Caco-2 (cell line): ENCODE measurements around the gene SGMS1. TPM values are rescaled to one million over a fixed set of nuclear protein-coding genes. Genes with fewer than 3 reads are reported as not detected.

Source experiments
- BruUV-seq: library from RNA; stranded (reverse); fragments of 400-500 nt; replicated peaks from 2 replicates; lab custom pipeline; 2021; lab: Mats Ljungman, UMichigan
- CTCF ChIA-PET: fragments of 300-600 bp; sonication (Branson Sonifier 250); formaldehyde crosslinking; loops from one replicate; lab custom pipeline; 2022; ENCODE audit warnings: antibody characterized with exemption; lab: Charles Lee
- POLR2A ChIA-PET: fragments of 300-600 bp; sonication (Branson Sonifier 250); formaldehyde crosslinking; loops from one replicate; lab custom pipeline; 2022; ENCODE audit warnings: antibody characterized with exemption; lab: Charles Lee
- DNase-seq, 2 experiments: peaks; one replicate each; pipeline versions ENCODE4 v3.0.0 to v3.0.0-alpha.2; 2020 to 2022
- H3K27me3 ChIP-seq: replicated peaks from 2 replicates; pipeline ENCODE4 v1.6.0; 2011; ENCODE audit warnings: low read length; ENCODE audit not compliant: control insufficient read depth, insufficient read depth
- H3K36me3 ChIP-seq: 2 replicates; pipeline ENCODE4 v1.5.1; 2011; ENCODE audit warnings: low read length; ENCODE audit not compliant: control insufficient read depth, insufficient read depth
- H3K4me1 ChIP-seq: fragments of 250-450 bp; sonication (Bioruptor Pico); 2 replicates; pipeline ENCODE4 v1.5.1; 2020; ENCODE audit warnings: mild to moderate bottlenecking
- H3K4me3 ChIP-seq: 2 replicates; pipeline ENCODE4 v1.5.1; 2011; ENCODE audit warnings: low read depth, mild to moderate bottlenecking, control low read depth, low read length
- H3K9me3 ChIP-seq: fragments of 250-450 bp; sonication (Bioruptor Pico); 2 replicates; pipeline ENCODE4 v1.5.1; 2020; ENCODE audit warnings: mild to moderate bottlenecking, moderate library complexity
- H3K27ac Mint-ChIP-seq: one replicate; pipeline ENCODE4 v1.8.0; 2022; ENCODE audit warnings: mixed read lengths; ENCODE audit not compliant: unreplicated experiment
- H3K27me3 Mint-ChIP-seq: one replicate; pipeline ENCODE4 v1.8.0; 2022; ENCODE audit warnings: mixed read lengths; ENCODE audit not compliant: insufficient read depth, unreplicated experiment
- H3K36me3 Mint-ChIP-seq: one replicate; pipeline ENCODE4 v1.8.0; 2022; ENCODE audit warnings: mild to moderate bottlenecking, mixed read lengths; ENCODE audit not compliant: insufficient read depth, unreplicated experiment
- H3K4me1 Mint-ChIP-seq: one replicate; pipeline ENCODE4 v1.8.0; 2022; ENCODE audit warnings: low read depth, mixed read lengths; ENCODE audit not compliant: unreplicated experiment
- H3K4me3 Mint-ChIP-seq: one replicate; pipeline ENCODE4 v1.8.0; 2022; ENCODE audit warnings: mild to moderate bottlenecking, moderate library complexity, mixed read lengths; ENCODE audit not compliant: unreplicated experiment
- H3K9me3 Mint-ChIP-seq: one replicate; pipeline ENCODE4 v1.8.0; 2022; ENCODE audit warnings: mixed read lengths; ENCODE audit not compliant: unreplicated experiment
- CTCF ChIP-seq, 2 experiments: fragments of 200-600 bp in 1 of 2; IDR thresholded peaks; 1 replicate in 1 of 2; 2 replicates in 1 of 2; pipeline versions ENCODE4 v1.5.1 to v1.8.0; 2011 to 2022; ENCODE audit warnings: antibody characterized with exemption in 1 of 2, control low read depth in 1 of 2, inconsistent platforms in 1 of 2, low read depth in 1 of 2, low read length in 1 of 2, mild to moderate bottlenecking in 1 of 2, moderate library complexity in 1 of 2; ENCODE audit not compliant: insufficient read depth in 1 of 2, severe bottlenecking in 1 of 2, unreplicated experiment in 1 of 2
- intact Hi-C: fragments of 100-400 bp; cut with micrococcal nuclease; formaldehyde crosslinking; loops from one replicate; pipeline ENCODE4 v1.10.0; 2022; ENCODE audit not compliant: unreplicated experiment
- total RNA-seq: library from RNA; stranded (reverse); gene quantifications from 2 replicates; pipeline ENCODE4 v1.2.3, GENCODE V29; 2022

Gene SGMS1
- total RNA-seq, 1 experiment from 2014 or later: 30.5 TPM

DNA sequence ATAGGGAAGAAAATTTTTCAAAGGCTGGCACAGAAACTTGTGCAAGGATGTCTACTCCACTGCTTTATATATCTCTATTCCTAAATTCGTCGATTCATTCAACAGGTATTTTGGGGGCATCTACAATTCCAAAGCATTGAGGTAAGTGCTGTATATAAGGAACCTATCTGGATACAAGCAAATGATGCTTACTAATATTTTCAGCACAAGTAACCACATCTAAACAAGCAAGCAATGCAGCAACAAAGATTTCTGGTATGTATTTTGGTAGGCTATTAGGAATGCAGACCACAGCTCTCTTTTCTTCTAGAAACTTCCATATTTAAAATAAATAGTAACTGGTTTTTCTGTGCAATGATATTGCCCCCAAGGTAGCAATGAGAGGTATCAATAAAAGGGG lies 183.9 kb downstream of the SGMS1 start:
- Mint-ChIP-seq H3K36me3 (no peaks in the 10 kb centered on the region), H3K9me3 (no peaks in the 10 kb centered on the region), H3K4me3 (no peak overlapping the region), H3K27ac (no peak overlapping the region), H3K4me1 (no peaks in the 10 kb centered on the region), H3K27me3 (no peaks in the 10 kb centered on the region)
- no peak for TF ChIP-seq CTCF (IDR thresholded peaks at IDR 0.05; ENCODE audit: insufficient read depth in 1 of 2, low read depth in 1 of 2, low read length in 1 of 2, severe bottlenecking in 1 of 2, unreplicated experiment in 1 of 2)
- no peaks in the 10 kb centered on the region for H3K36me3 ChIP-seq
- 0 out of 2 replicates have a peak, but pooled peaks cover 4% of the 10 kb centered on the region for H3K4me1 ChIP-seq
- CTCF ChIA-PET: no interaction called here
- H3K4me3 ChIP-seq: no peak overlapping the region
- peaks cover 2% of the 10 kb centered on the region; the same call in 1 of the 2 replicates for H3K9me3 ChIP-seq
- no peaks in the 10 kb centered on the region for H3K27me3 ChIP-seq
- BruUV-seq: no TSS peak
- DNase-seq: no peak
- POLR2A ChIA-PET: no interaction called here
- intact Hi-C loops: no loop called here

DNA sequence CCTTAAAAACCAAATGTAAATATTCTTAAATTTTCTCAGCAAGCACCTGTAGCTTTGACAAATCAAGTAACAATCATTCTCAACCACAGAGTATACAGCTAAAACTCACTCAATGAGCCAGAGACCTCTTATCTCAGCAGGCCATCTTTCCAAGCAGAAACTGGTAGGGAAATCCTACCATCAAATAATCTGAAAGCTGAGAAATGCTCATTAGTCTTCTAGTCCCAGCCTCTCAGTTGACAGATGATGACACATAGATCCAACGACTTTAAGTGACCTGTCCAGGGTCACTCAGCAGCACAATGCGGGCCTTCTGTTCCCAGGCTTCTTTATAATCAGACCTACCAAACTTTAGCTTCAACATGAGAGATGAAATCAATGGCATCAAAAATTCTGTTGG lies 184.6 kb downstream of the SGMS1 start:
- no peak for DNase-seq
- no peaks in the 10 kb centered on the region for H3K27me3 ChIP-seq
- 0 out of 2 replicates have a peak, but pooled peaks cover 4% of the 10 kb centered on the region for H3K4me1 ChIP-seq
- H3K36me3 ChIP-seq: no peaks in the 10 kb centered on the region
- Mint-ChIP-seq H3K4me3 (no peak overlapping the region), H3K27me3 (no peaks in the 10 kb centered on the region), H3K36me3 (no peaks in the 10 kb centered on the region), H3K9me3 (no peaks in the 10 kb centered on the region), H3K27ac (no peak overlapping the region), H3K4me1 (no peaks in the 10 kb centered on the region)
- no peaks in the 10 kb centered on the region for H3K9me3 ChIP-seq
- ChIA-PET CTCF (no interaction called here), POLR2A (no interaction called here)
- no peak for TF ChIP-seq CTCF (IDR thresholded peaks at IDR 0.05; ENCODE audit: insufficient read depth in 1 of 2, low read depth in 1 of 2, low read length in 1 of 2, severe bottlenecking in 1 of 2, unreplicated experiment in 1 of 2)
- BruUV-seq: no TSS peak
- H3K4me3 ChIP-seq: no peak overlapping the region
- intact Hi-C loops: no loop called here

- 0 out of 2 replicates have a peak, but pooled peaks cover 4% of the 10 kb centered on the region for H3K4me1 ChIP-seq
- H3K36me3 Mint-ChIP-seq: no peaks in the 10 kb centered on the region
- no peaks in the 10 kb centered on the region for H3K27me3 Mint-ChIP-seq
- H3K27ac Mint-ChIP-seq: no peak overlapping the region
- no peaks in the 10 kb centered on the region for H3K9me3 Mint-ChIP-seq
- no peak for DNase-seq
- POLR2A ChIA-PET: no interaction called here
- CTCF ChIA-PET: no interaction called here
- H3K4me3 Mint-ChIP-seq: no peak overlapping the region
- TF ChIP-seq CTCF (IDR thresholded peaks at IDR 0.05; ENCODE audit: insufficient read depth in 1 of 2, low read depth in 1 of 2, low read length in 1 of 2, severe bottlenecking in 1 of 2, unreplicated experiment in 1 of 2): no peak
- H3K4me1 Mint-ChIP-seq: no peaks in the 10 kb centered on the region
- no peaks in the 10 kb centered on the region for H3K36me3 ChIP-seq
- BruUV-seq: no TSS peak
- intact Hi-C loops: no loop called here
- H3K9me3 ChIP-seq: no peaks in the 10 kb centered on the region
- H3K27me3 ChIP-seq: no peaks in the 10 kb centered on the region
- H3K4me3 ChIP-seq: no peak overlapping the region
Measured at GRCh38 chr10:50438049-50438936, 185.5 kb downstream of the SGMS1 start.
